Epithelial cell of prostate (primary cell): Measurements from ENCODE around the gene SLC18A2.
"Not testable (repeated sequence)": the region's sequence is repeated elsewhere in the genome, so short reads cannot be mapped to it uniquely, and the experiment has no call there.

Source experiments
- DNase-seq: peaks from one replicate; pipeline ENCODE4 v3.0.0-alpha.2; 2011; ENCODE audit warnings: low read depth, low spot score
- H3K27ac ChIP-seq: fragments of 450-650 bp; 2 replicates; pipeline ENCODE4 v1.5.1; 2017; ENCODE audit warnings: mild to moderate bottlenecking

SLC18A2 gene

GRCh38 chr10:117303451-117303850 is 62.5 kb downstream of the SLC18A2 start:
- not testable (repeated sequence) for DNase-seq, H3K27ac ChIP-seq

GRCh38 chr10:117306674-117307073 is 65.8 kb downstream of the SLC18A2 start:
- H3K27ac ChIP-seq = no peak overlapping the region
- DNase-seq = no peak

- H3K27ac ChIP-seq = no peak overlapping the region
- DNase-seq = no peak
Measured at GRCh38 chr10:117311261-117311660, 70.3 kb downstream of the SLC18A2 start.

GRCh38 chr10:117312430-117312829 is 71.5 kb downstream of the SLC18A2 start:
- DNase-seq = peak; percentile 2
- no peak overlapping the region for H3K27ac ChIP-seq

DNA sequence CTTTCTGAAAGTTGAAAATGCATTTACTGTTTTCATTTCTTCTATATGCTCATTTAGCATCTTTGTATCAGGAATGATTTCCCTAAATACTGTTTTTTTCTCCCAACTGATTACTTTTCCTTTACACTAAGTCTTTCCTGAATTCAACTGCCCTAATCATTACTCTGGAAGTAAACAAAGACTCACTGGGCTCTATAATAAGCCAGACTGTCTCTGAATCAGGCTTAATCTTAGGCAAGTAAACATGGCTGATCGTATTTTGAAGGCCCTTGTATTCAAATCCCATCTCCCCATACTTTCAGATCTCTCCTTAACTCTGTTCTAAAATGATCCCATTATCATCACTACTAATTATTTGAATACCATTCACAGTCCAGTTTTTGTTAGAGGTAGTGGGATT is 72.7 kb downstream of the SLC18A2 start:
- DNase-seq = no peak

GRCh38 chr10:117316701-117317100 is 75.8 kb downstream of the SLC18A2 start:
- no peak for DNase-seq
- no peak overlapping the region for H3K27ac ChIP-seq

More for the DNA sequence above, 72.7 kb downstream of the SLC18A2 start:
- no peak overlapping the region for H3K27ac ChIP-seq

DNA sequence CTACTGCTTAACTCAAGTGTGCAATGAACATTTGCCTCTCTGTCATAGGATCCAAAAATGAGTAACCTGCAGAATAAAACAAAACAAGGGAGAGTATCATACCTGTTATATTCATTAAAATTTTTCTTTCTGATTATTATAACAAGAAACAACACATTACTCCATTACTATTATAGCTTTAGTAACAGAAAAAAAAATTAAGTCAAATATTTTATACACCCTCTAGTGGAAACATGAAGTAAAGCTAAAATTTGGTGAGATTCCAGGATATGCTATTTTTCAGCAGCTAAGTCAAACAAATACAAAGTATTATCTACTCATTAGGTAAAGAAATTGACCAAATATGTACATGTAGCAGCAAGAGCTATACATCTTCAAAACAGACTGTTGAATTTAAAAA is 78.0 kb downstream of the SLC18A2 start:
- DNase-seq = no peak
- no peak overlapping the region for H3K27ac ChIP-seq

DNA sequence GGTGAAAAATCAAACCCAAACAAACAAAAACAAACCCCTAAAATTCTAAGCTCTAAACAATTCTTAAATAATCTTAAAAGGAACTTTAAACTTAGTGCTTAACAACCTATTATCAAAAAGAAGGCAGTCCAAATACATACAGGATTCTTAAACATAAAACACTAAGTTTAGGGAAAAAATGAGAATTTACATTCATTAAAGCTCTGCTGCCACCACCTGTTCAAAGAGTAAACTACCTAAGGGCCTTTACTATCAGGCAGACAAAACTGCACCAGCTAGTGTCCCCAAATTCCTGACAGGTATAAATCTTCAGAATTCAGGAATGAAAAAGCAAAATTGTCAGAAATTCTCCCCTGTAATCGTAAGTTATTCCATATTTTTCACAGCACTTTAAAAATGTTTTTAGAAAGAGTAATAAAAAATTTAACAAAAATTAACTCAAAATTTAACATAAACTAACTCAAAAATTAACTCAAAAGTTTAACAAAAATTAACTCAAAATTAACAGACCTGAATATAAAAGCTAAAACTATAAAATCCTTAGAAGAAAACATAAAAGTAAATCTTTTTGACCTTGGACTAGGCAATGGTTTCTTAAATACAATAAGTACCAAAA is 79.2 kb downstream of the SLC18A2 start:
- DNase-seq = no peak
- H3K27ac ChIP-seq = no peak overlapping the region

DNA sequence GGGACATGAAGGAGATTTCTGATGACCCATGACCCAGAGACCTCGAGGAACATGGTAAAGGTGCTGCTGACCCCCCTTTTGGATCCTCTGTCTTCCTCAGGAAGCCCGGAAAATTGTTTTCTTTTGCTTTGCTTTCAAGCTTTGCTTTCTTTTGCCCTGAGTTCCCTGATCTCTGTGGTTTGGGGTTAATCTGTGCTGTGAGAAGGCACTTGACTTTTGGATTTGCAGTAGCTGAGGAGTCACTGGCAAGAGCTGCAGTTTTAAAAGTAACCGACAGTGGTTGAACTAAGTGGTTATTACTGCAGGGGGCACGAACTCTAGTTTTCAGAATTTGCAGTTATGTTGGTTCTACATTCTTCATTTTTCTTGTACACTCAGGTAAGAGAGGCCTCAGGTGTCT is 81.3 kb downstream of the SLC18A2 start:
- no peak overlapping the region for H3K27ac ChIP-seq
- no peak for DNase-seq

DNA sequence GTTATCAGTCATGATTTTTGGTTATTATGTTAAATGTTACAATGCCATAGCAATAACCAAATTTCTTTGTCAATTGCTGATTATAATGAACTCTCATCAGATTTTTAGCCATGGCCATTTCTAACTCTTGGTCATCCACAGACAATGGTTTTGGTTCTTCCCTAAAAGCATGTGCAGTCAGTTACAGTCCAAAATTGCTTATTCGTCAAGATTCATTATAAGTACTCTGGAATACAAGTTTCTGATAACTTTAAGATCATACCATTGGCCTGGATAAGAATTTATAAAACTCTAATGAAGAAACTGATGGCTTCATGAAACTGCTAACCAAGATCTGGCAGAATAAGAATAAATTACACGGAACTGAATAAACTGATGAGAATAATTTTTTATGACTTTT is 83.5 kb downstream of the SLC18A2 start:
- no peak for DNase-seq
- no peak overlapping the region for H3K27ac ChIP-seq

DNA sequence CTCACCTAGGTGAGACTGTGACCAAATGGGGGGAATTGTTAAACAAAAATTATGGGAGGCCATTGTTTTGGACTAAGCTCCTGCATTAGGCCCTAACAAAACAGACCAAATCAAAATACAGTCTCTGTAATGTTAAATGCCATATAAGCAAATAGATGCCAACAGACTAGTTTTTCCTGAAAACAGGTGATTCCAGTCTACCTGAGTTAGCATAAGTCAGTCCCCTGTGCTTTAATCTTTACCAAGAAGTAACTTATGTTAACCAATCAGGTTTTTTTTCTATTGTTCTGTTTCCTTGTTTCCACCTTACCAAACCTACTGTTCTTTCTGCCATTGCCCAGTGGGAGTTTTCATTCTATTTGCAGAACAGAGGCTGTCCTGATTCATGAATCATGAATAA is 86.3 kb downstream of the SLC18A2 start:
- no peak overlapping the region for H3K27ac ChIP-seq
- DNase-seq = no peak
